Measurements from ENCODE around the gene KBTBD13.
A peak's percentile ranks its signal among the peaks of the same experiment; 100 is the strongest.

The KBTBD13 gene

DNA sequence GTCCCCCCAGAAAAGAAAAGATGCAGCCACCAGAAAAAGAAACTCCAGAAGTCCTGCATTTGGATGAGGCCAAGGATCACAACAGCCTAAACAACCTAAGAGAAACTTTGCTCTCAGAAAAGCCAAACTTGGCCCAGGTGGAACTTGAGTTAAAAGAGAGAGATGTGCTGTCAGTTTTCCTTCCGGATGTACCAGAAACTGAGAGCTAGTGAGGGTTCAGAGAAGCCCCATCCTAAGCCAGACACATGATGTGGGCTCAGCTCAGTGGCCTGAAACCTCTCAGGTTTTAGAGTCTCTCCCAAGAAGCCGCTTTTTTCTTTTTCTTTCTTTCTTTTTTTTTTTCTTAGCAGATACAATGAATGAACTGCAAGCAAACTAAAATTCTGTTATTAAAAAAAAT is 23.6 kb upstream of the KBTBD13 start:
- no peak for DNase-seq

DNA sequence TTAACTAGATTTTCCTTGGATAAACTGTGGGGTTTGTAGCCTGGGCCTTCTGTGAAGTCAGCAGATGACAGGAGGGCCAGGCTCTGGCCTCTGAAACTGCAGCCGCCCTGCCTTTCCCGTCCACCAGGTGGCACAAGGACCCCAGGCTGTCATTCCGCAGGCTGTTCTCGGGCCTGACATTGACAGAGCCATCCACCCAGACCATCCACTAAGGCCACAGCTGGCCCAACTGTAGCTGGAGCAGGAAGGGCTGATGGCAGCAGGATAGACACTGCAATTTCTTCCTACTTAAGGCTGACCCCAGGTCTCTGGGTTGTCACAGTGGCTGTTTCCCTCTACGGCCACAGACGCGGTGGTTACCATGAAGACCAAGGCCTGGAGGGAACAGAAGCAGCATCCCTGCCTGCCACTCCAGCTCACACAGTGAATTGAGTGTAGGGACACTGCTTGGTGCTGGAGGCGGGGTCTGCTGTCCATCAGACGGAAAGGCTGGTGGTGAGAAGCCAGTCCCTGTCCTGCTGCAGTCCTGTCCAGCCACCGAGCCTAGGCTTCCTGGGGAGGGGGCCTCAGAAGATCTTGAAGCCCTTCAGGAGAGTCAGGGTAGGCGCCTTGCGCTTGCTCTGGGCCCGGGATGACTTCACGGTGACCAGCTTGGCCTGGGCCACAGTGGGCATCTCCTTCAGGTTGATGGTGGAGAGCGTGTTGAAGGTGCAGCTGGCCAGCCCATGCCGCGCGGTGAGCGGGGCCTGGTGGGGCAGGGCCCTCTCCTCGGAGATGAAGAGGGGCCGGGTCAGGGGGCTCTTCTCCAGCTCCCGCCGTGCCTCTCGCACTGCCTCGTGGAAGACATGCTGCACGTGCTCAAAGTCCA is 22.0 kb upstream of the KBTBD13 start:
- peak; percentile 16 to 29 for DNase-seq

DNA sequence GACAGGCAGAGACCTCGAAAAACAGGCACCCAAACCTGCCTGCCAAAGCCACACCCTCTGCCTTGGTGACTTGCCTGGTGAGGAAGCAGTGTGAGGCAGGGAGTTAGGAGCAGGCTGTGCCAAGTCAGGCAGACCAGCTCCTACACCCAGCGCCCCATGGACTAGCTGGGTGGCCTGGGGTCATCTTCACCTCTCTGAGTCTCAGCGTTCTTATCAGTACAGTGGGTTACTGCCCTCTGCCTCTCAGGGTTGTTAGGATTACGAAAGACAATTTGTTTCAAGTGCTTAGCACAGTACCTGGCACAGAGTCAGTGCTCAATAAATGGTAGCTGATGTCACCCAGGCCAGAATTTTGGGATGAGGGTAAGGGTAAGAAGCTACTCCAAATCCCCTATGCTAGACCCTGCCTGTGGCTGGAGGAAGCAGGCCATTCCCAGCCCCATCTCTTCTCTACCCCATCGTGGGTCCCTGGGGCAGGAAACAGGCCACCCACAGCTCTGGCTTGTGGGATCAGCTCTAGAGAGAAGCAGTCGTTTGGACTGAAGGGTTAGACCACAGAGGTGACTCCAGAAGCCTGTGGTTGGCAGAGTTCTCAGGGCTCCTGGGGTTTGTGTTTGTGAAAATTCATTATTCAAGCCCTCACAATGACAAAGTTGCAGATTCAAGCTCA is 21.2 kb upstream of the KBTBD13 start:
- no peak for DNase-seq

- DNase-seq: no peak
Measured at GRCh38 chr15:65056106-65056505, 20.4 kb upstream of the KBTBD13 start.

DNA sequence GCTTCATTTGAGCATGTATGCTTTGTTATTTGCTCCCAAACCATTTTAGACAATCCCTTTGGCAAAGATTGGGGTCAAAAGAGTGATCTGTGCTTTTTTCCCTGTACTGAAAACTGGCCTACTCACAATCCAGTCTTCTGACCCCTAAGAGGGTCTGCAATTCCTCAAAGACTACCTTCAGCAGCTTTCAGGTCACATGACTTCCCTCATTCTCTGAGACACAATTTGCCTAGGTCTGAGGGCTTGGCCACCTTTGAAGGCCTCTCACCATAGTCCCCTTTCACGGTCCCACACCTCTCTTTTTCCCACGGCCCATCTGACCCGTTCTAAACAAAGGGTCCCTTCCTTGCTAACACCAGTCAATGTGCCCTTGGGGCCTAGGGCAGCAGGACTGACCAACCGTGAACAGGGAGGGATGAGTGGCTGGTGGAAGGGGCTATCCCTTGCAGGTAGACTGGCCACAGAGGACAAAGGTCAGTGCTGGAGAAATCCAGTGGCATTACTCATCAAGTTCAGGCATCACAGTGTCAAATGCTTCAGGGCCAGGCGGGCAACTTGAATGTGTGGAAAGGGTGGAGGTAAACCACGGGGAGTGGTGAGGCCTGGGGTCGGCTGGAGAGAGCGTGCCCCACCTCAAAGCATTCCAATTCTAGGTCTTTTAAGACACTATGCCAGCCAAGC is 19.5 kb upstream of the KBTBD13 start:
- no peak for DNase-seq

GRCh38 chr15:65057549-65057940 is 19.0 kb upstream of the KBTBD13 start:
- no peak for DNase-seq

GRCh38 chr15:65058394-65059368 is 17.9 kb upstream of the KBTBD13 start:
- no peak for DNase-seq

- no peak for DNase-seq
Measured at GRCh38 chr15:65059369-65059750, 17.2 kb upstream of the KBTBD13 start.

DNA sequence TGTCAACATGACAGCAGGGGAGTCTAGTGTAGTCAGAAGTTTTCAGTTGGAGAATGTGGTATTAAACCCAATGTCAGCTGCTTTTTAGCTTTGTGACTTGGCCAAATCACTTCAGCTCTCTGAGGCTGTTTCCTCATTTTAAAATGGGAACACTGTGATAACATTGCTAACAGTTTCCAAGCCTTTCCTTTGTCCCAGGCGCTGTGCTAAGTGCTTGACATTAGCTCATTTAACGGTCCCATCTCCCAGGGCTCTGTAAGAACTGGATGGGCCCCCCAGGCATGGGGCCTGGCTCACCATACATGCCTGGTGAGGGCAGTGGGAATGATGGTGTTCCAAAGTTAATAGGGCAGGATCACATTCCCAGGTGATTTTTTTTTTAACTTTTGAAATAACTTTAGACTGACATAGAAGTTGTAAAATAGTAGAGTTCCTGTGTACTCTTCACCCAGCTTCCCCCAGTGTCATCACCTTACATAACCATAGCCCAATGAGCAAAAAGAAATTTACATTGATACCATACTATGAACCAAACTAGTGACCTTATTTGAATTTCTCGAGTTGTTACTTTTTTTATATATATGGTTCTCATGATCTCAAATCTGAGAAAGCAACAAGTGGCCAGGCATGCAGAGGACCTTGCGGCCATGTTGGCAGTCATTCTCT is 16.5 kb upstream of the KBTBD13 start:
- no peak for DNase-seq

GRCh38 chr15:65060641-65061397 is 15.7 kb upstream of the KBTBD13 start:
- DNase-seq: no peak

DNA sequence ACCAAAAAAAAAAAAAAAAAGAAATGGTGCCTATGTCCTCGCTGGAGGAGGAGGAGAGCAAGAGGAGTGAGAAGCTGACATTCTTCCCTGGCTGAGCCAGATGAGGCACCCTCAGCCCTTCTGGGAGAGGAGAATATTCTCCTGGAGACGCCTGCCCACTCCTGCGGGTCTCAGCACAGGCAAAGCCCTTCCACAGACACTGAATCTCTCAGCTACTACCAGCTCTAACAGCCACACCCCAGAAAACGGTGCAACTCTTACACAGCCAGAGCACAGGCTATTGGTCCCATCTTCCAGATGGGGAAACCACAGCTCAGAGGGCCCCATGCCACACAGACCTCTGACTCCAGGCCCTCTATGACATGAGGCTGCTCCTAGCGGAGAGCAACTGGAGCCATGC is 14.5 kb upstream of the KBTBD13 start:
- no peak for DNase-seq

GRCh38 chr15:65062726-65063125 is 13.8 kb upstream of the KBTBD13 start:
- no peak for DNase-seq

GRCh38 chr15:65066001-65066634 is 10.4 kb upstream of the KBTBD13 start:
- DNase-seq: no peak

DNA sequence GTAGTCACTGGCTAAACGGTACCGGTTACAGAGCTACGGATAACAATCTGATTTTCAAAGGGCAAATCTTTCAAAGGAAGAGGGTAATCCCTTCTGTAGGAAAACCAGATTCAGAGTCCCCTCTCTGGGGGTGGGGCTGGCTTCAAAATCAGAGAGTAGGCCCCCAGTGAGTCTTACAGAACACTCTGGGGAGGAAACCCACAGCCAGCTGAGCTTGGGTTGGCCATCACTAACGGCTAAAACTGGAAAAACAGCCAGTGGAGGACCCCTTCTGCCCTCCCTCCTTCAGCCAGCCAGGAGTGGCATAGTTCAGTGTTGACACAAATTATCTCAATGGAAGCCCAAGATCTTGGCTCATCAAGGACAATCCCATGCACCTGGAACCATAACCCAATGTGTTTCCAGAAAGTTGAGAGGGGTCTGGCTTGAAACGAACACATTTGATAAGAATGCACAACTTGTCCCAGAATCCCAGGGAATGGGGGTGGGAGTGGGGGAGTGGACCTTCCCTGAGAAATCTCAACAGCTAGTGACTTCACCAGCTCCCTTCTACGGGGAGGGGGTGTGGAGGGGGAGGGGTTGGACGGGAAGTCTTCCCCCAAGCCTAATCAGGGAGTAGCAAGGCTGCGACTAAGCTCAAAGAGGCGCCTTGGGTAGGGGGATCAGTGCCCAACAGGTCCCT is 9.8 kb upstream of the KBTBD13 start:
- no peak for DNase-seq

GRCh38 chr15:65067317-65067644 is 9.3 kb upstream of the KBTBD13 start:
- no peak for DNase-seq

- no peak for DNase-seq
Measured at GRCh38 chr15:65067645-65068402, 8.7 kb upstream of the KBTBD13 start, which contains the start of gene RASL12. Gene RASL12 (minus strand): TSS chr15:65067991. CDS start chr15:65067835, 156 bp downstream.

GRCh38 chr15:65068403-65068788 is 8.2 kb upstream of the KBTBD13 start:
- DNase-seq: no peak

DNA sequence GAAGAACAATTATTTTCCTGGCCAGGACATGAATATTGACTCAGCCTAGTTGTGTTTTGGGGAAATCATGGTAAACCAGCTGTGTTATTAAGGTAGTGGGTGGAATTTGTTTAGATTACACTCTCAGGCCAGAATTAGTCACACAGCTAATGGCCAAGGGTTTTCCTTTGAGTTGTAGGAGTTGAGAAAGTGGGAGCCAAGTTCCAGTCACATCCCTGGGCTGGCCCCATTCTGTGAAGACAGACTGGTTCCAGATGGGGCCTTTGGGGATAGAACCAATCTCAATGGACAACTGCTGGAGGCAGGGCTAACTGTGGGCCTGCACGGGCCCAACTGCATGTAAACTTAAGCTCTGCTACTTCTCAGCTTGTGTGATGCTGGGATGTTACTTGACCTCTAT is 7.4 kb upstream of the KBTBD13 start:
- no peak for DNase-seq

- no peak for DNase-seq
Measured at GRCh38 chr15:65069779-65070546, 6.6 kb upstream of the KBTBD13 start.

Measured in bone marrow (tissue), 2 donors.